NT2/D1 (cell line): ENCODE measurements around the gene MBLAC1.

ENCODE experiments used
- SUZ12 ChIP-seq: IDR thresholded peaks from 2 replicates; pipeline ENCODE4 v1.6.1; 2011; ENCODE audit not compliant: insufficient read length, insufficient read depth; ENCODE audit errors: extremely low read depth
- YY1 ChIP-seq: IDR thresholded peaks from 2 replicates; pipeline ENCODE4 v1.6.1; 2011; ENCODE audit not compliant: insufficient read length, insufficient read depth
- ZNF274 ChIP-seq: IDR thresholded peaks from 2 replicates; pipeline ENCODE4 v1.6.1; 2011; ENCODE audit warnings: mild to moderate bottlenecking, low read depth, low read length

- TF ChIP-seq ZNF274 (no peak), YY1 (no peak), SUZ12 (no peak)
Observed at GRCh38 chr7:100088095-100088620, 38.6 kb upstream of the MBLAC1 start.
